Measurements from ENCODE around the gene MYO3B. TPM values are rescaled to one million over a fixed set of nuclear protein-coding genes. Genes with fewer than 3 reads are reported as not detected.

The MYO3B gene
- total and polyA plus RNA-seq, 2 of the 8 experiments (the other 6 are each of a cell fraction or from before 2014, with no cell fraction given) = 0.17 to 0.19 TPM

DNA sequence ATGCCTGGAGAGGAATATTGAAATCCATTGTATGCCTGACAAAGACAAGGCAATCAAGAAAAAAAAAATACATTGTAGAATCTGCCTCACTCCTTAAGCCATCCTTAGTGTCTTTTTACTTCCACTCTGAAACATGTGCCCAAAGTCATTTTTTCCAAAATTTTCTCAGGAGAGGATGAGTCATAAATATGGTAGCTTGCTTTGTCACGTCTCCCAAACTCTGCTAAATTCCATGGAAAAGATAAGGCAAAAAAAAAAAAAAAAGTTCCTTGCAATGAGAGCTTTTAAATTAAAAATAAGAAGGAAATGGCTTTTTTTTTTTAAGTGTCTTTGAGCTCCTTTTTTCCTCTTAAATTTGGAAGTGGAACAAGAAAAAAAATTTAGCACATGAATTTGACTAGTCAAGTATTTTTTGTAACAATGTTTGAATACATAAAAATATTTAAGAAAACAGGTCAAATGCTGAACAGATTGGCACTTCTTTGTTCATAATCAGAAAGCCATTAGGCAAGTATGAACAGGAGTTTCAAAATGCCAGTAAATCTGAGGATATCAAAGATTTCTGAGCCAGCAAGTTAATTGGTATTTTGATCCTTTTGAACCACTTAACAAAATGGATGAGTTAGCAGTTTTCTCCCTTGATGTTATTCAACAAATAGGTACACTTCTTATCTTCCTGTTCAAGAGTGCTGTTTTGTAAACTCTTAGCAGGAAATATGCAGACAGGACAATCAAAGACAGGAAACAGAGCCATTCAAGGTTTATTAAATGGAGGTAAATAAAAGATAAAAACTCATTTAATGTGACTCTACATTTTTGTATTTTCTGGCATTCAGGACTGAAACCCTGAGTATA lies 289.8 kb downstream of the MYO3B start (continued):
- TF ChIP-seq GTF2F1 (IDR thresholded peaks at IDR 0.05; ENCODE audit: borderline replicate concordance, low read depth, low read length) (no peak), CTBP2 (IDR thresholded peaks at IDR 0.05; ENCODE audit: borderline replicate concordance, insufficient read depth, insufficient read length, low read length) (no peak), EP300 (IDR thresholded peaks at IDR 0.05; ENCODE audit: borderline replicate concordance in 1 of 2, low read depth in 2 of 2, low read length in 2 of 2) (no peak), POLR2A (IDR thresholded peaks at IDR 0.05; ENCODE audit: control extremely low read depth in 1 of 2, low read depth in 2 of 2, low read length in 2 of 2) (no peak)
